ENCODE data around the gene DVL1.
"Not testable (repeated sequence)": the region's sequence is repeated elsewhere in the genome, so short reads cannot be mapped to it uniquely, and the experiment has no call there.

The DVL1 gene

DNA sequence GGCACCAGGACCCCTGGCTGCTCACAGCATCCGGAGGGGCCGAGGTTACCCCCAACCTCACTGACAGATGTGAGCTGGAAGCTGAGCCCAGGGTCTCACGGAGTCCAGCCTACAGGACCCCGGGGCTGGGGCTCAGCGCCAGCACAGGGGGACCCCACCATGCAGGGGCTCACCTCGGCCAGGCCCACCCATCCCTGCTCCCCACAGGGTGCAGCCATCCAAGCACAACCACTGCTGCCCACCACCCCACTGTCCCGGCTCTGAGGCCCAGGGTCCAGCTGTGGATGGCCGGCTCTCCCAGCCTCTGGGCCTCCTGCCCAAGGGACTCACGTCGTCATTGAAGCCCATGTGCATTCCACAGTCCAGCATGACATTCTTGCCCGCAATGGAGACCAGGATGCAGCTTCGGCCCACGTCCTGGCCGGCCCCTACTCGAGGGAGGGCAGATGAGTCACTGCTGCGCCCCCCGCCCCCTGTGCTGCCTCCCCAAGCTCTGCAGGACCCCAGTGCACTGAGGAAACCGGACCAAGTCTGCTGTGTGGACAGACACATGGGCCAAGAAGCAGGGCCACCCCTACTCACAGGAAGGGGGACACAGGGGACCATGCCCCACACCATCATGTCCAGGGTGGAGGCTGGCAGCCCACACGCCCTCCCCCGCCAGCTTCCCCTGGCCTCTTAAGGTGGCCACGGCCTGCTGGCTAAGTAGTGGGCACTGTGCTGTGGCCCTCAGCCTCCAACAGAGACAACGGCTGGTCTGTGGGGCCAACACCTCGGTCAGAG is 28.4 kb downstream of the DVL1 start:
- no peak overlapping the region for H3K4me3 ChIP-seq (ENCODE audit: low read depth, low read length)
- no peak for DNase-seq (ENCODE audit: low read depth)
- TF ChIP-seq, protein P1, sequence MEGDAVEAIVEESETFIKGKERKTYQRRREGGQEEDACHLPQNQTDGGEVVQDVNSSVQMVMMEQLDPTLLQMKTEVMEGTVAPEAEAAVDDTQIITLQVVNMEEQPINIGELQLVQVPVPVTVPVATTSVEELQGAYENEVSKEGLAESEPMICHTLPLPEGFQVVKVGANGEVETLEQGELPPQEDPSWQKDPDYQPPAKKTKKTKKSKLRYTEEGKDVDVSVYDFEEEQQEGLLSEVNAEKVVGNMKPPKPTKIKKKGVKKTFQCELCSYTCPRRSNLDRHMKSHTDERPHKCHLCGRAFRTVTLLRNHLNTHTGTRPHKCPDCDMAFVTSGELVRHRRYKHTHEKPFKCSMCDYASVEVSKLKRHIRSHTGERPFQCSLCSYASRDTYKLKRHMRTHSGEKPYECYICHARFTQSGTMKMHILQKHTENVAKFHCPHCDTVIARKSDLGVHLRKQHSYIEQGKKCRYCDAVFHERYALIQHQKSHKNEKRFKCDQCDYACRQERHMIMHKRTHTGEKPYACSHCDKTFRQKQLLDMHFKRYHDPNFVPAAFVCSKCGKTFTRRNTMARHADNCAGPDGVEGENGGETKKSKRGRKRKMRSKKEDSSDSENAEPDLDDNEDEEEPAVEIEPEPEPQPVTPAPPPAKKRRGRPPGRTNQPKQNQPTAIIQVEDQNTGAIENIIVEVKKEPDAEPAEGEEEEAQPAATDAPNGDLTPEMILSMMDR (IDR thresholded peaks at IDR 0.05; ENCODE audit: insufficient read depth, low read depth, low read length, missing control alignments) = no peak

DNA sequence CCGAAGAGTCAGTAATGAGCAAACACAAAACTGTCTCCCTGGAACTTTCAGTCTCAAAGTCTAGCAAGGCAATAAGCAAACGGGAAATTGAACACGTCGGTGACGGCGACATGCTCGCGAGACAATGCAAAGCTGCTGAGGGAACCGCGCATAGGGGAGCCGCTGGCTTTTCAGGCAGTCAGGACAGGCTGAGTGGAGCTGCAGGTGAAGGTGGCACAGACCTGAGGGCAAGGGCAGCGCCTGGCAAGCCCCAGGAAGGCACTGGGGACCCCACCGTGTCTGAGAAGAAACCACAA is 29.6 kb downstream of the DVL1 start:
- no peak for DNase-seq (ENCODE audit: low read depth)
- no peak overlapping the region for H3K4me3 ChIP-seq (ENCODE audit: low read depth, low read length)
- TF ChIP-seq, protein P1 (IDR thresholded peaks at IDR 0.05; ENCODE audit: insufficient read depth, low read depth, low read length, missing control alignments) = no peak

DNA sequence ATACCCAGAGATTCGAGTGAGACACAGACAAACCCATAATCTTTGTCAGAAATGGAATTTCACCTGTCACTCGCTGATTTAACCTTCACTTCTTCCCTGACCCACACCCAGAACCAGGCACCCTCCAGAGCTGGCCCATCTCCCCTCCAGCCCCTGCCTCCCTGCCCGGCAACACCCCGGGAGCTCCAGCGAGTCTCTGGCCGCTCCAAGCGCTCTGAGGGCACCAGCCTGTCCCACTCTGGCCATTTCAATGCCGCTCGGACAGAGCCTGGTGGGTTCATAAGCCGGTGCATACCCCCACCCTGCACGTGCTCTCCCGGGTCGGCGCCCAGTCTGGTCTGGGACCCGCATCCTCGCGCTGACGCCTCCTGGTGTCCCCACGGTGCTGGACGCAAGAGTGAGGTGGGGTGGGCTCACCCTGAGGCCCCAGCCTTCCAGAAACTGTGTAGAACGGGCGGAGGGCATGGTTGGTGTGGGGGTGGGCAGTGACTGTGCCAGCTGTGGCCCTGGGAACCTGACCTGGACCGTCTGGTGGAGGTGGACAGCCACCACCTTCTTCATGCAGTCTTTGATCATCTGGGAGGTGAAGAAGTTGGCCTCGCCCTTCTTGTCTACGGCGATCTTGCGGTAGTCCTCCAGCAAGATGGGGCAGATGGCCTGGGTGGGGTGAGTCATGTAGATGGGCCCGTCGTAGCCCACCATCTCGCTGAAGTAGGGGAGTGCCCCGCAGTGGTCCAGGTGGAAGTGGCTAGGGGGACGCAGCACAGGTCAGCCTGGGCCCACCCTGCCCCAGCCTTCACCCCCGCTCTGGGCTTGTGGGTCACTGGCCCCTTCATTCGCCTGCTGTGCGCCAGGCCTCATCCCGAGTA is 30.2 kb downstream of the DVL1 start:
- H3K4me3 ChIP-seq (ENCODE audit: low read depth, low read length) = no peak overlapping the region
- DNase-seq (ENCODE audit: low read depth) = no peak
- TF ChIP-seq, protein P1 (IDR thresholded peaks at IDR 0.05; ENCODE audit: insufficient read depth, low read depth, low read length, missing control alignments) = no peak

DNA sequence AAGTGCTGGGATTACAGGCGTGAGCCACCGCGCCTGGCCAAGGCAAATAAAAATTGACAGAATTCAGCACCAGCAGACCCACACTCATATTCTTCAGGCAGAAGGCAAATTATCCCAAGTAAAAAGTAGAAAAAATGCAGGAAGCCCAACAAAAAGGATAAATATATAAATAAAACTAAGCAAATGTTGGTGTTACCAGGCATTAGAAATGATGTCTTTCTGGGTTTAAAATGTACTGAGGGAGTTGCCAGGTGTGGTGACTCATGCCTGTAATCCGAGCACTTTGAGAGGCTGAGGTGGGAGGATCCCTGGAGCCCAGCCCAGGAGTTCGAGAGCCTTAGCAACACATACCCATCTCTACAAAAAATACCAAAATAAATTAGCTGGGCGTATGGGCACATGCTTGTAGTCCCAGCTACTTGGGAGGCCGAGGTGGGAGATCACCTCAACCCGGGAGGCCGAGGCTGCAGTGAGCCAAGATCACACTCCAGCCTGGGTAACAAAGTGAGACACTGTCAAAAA is 31.0 kb downstream of the DVL1 start:
- H3K4me3 ChIP-seq (ENCODE audit: low read depth, low read length) = no peak overlapping the region
- TF ChIP-seq, protein P1 (IDR thresholded peaks at IDR 0.05; ENCODE audit: insufficient read depth, low read depth, low read length, missing control alignments) = no peak
- DNase-seq (ENCODE audit: low read depth) = no peak

DNA sequence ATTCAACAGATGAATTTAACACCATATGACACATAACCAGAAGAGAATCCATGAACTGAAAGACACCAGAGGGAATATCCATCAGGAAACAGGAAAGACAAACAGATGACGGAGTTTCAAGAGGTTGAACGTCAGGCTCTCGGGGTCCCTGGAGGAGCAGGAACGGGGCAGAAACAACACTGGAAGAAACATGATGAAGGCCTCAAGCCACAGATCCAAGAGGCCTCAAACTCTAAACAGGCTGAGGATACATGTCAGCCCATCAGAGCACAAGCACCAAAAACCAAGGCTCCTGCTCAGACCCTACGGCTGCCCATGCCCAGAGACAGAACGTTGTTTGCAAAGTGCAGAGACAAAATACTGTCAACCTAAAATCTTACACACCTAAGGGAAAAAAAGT is 31.8 kb downstream of the DVL1 start:
- DNase-seq (ENCODE audit: low read depth) = no peak
- TF ChIP-seq, protein P1 (IDR thresholded peaks at IDR 0.05; ENCODE audit: insufficient read depth, low read depth, low read length, missing control alignments) = no peak
- H3K4me3 ChIP-seq (ENCODE audit: low read depth, low read length) = no peak overlapping the region

DNA sequence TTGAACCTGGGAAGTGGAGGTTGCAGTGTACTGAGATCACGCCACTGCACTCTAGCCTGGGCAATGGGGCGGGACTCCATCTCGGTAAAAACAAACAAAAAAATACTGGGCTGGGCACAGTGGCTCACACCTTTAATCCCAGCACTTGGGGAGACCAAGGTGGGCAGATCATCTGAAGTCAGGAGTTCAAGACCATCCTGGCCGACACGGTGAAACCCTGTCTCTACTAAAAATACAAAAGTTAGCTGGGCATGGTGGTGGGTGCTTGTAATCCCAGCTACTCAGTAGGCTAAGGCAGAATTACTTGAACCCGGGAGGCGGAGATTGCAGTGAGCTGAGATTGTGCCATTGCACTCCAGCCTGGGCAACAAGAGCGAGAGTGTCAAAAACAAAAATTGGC is 33.0 kb downstream of the DVL1 start:
- not testable (repeated sequence) for DNase-seq (ENCODE audit: low read depth); H3K4me3 ChIP-seq (ENCODE audit: low read depth, low read length)

DNA sequence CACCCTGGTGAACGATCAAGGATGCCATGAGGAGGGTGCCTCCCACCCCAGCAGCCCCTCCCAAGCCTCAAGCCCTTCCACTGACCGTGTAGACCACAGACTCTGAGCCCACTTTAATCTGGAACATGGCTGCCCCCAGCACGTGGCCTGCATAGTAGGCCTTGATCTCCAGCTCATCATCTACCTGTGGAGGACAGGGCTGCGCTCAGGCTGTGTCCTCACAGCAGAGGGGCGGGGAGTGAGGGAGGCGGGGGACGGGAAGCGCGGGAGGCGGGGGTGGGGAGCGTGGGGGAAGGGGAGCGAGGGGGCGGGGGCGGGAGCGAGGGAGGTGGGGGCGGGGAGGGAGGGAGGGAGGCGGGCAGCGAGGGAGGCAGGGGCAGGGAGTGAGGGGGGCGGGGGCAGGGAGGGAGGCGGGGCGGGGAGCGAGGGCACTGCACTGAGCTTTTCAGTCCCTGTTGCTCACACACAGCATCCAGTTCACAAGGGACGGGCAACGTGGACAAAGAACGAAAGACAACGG is 33.7 kb downstream of the DVL1 start:
- TF ChIP-seq, protein P1 (IDR thresholded peaks at IDR 0.05; ENCODE audit: insufficient read depth, low read depth, low read length, missing control alignments) = no peak
- no peak overlapping the region for H3K4me3 ChIP-seq (ENCODE audit: low read depth, low read length)
- DNase-seq (ENCODE audit: low read depth) = no peak
